ENCODE measurements around the gene PPARD. TPM values are rescaled to one million over a fixed set of nuclear protein-coding genes. Genes with fewer than 3 reads are reported as not detected.
A peak's percentile ranks its signal among the peaks of the same experiment; 100 is the strongest.

The PPARD gene
- total RNA-seq, 1 experiment from 2014 or later, result 38.4 TPM

- TF ChIP-seq CTCF (IDR thresholded peaks at IDR 0.05 in 2 of 3, conservative IDR thresholded peaks at IDR 0.05 in 1 of 3; ENCODE audit: borderline replicate concordance in 1 of 3, insufficient read depth in 1 of 3, low read depth in 2 of 3, low read length in 2 of 3) (no peak), FOSL1 (IDR thresholded peaks at IDR 0.05; ENCODE audit: low read depth) (no peak), CBX3 (IDR thresholded peaks at IDR 0.05; ENCODE audit: low read depth) (no peak), MAX (IDR thresholded peaks at IDR 0.05) (no peak), RAD21 (IDR thresholded peaks at IDR 0.05; ENCODE audit: low read depth) (no peak), ZFX (IDR thresholded peaks at IDR 0.05) (no peak)
Observed at GRCh38 chr6:35359346-35359743, 17.0 kb downstream of the PPARD start (continued).

GRCh38 chr6:35359744-35360348, 17.5 kb downstream of the PPARD start:
- no peak overlapping the region for H3K4me3 ChIP-seq (replicated peaks in 1 of 2; ENCODE audit: low read depth in 1 of 2, low read length in 2 of 2)
- intact Hi-C loops (cut with micrococcal nuclease), result no loop called here
- ATAC-seq (peak; percentile 37; the same call in 1 of the 2 replicates), DNase-seq (ENCODE audit: low read depth, low spot score) (no peak)
- no TSS peak for BruUV-seq (replicated peaks)
- no peaks in the 10 kb centered on the region for H3K9me3 ChIP-seq (ENCODE audit: control insufficient read depth in 1 of 2, insufficient read depth in 1 of 2, low read depth in 1 of 2, low read length in 2 of 2)
- H3K36me3 ChIP-seq (ENCODE audit: control insufficient read depth in 1 of 2, insufficient read depth in 2 of 2, low read length in 2 of 2), result peaks cover 3 to 14% of the 10 kb centered on the region in 2 experiments; a peak in 1 of 4 replicates
- RAD21 ChIA-PET (ENCODE audit: low non-redundant PET in 1 of 2, low total read pairs in 2 of 2, uncharacterized antibody in 2 of 2, unreplicated experiment in 2 of 2), result interaction anchor here in 1 of 2 experiments (1.9 kb wide), 1 partner anchor 9 kb away, joined by 4 read pairs; no protein-coding TSS in a partner anchor
- peak overlapping the region; percentile 40 for H3K27ac ChIP-seq (ENCODE audit: low read depth, low read length)
- peak overlapping the region; percentile 40 for H3K4me2 ChIP-seq (ENCODE audit: low read length)
- H2AFZ ChIP-seq (ENCODE audit: low read depth, low read length, poor library complexity, severe bottlenecking), result no peak overlapping the region
- H3K4me1 ChIP-seq (ENCODE audit: control insufficient read depth in 1 of 2, insufficient read depth in 2 of 2, low read length in 2 of 2), result peaks cover 39 to 63% of the 10 kb centered on the region in 2 experiments
- CTCF ChIA-PET, result interaction anchor here (2.2 kb wide), 1 partner anchor 17 kb away, joined by 6 read pairs; the partner anchor contains the start of gene PPARD
- no peak for TF ChIP-seq RAD21 (IDR thresholded peaks at IDR 0.05; ENCODE audit: low read depth)
- no peak for TF ChIP-seq EZH2phosphoT487 (IDR thresholded peaks at IDR 0.05; ENCODE audit: borderline replicate concordance)
- no peak for TF ChIP-seq ZNF274 (IDR thresholded peaks at IDR 0.05; ENCODE audit: low read depth, low read length)
- H3K27me3 ChIP-seq (ENCODE audit: insufficient read depth, low read length), result no peaks in the 10 kb centered on the region
- POLR2A ChIA-PET, result no interaction called here
- H3K9ac ChIP-seq (ENCODE audit: low read length), result peak overlapping the region; percentile 13
- no peaks in the 10 kb centered on the region for H4K20me1 ChIP-seq (ENCODE audit: insufficient read depth)
- peaks cover 55% of the 10 kb centered on the region for H3K79me2 ChIP-seq (ENCODE audit: insufficient read depth, low read length)
- no peaks in the 10 kb centered on the region for H3K9me2 ChIP-seq (ENCODE audit: insufficient read depth)
